K562 (cell line): Measurements from ENCODE around the gene MND1. TPM values are rescaled to one million over a fixed set of nuclear protein-coding genes. Genes with fewer than 3 reads are reported as not detected.

ENCODE experiments used
- ATAC-seq: fragments of 200-7000 bp; cut with Tn5 transposase; 3 replicates; pipeline ENCODE4 v1.9.1; 2020; ENCODE audit warnings: moderate library complexity
- BruUV-seq: library from RNA; stranded (reverse); fragments of 400-500 nt; replicated peaks from 2 replicates; lab custom pipeline; 2021; lab: Mats Ljungman, UMichigan
- CTCF ChIA-PET: fragments of 300-600 bp; formaldehyde crosslinking; extraction: SDS; loops from one replicate; lab custom pipeline; 2021; ENCODE audit warnings: low intra/inter-chr PET ratio; lab: Yijun Ruan, JAX
- POLR2A ChIA-PET: fragments of 300-600, 350-650 bp; sonication (Branson Sonifier 250); formaldehyde crosslinking; extraction: SDS; loops from one replicate; lab custom pipeline; 2021; ENCODE audit warnings: antibody characterized with exemption, inconsistent platforms; lab: Yijun Ruan, JAX
- DNase-seq, 4 experiments: peaks; one replicate each; pipeline versions ENCODE4 v3.0.0 to v3.0.0-alpha.2; 2011 to 2018; ENCODE audit warnings: low spot score in 3 of 4, mixed read lengths in 3 of 4; ENCODE audit errors: extremely low read depth in 1 of 4
- FAIRE-seq: peaks from 2 replicates; lab custom pipeline; 2011; peaks lifted over from hg19 to GRCh38; lab: Jason Lieb, UNC
- H2AFZ ChIP-seq: 2 replicates; pipeline ENCODE4 v1.6.0; 2011; ENCODE audit warnings: low read depth, low read length, control low read depth, inconsistent platforms
- H3K27ac ChIP-seq: fragments of 200-600 bp; 3 replicates; pipeline ENCODE4 v1.8.0; 2011; ENCODE audit warnings: low read depth, mild to moderate bottlenecking, control low read depth, inconsistent platforms, low read length, moderate library complexity, mixed read lengths; ENCODE audit errors: extremely low read depth
- H3K27me3 ChIP-seq, 2 experiments: fragments of 300-600 bp in 1 of 2; 2 replicates in 1 of 2; 3 replicates in 1 of 2; pipeline versions ENCODE4 v1.6.0 to v1.8.0; 2011; ENCODE audit warnings: inconsistent platforms in 2 of 2, low read length in 2 of 2, mild to moderate bottlenecking in 1 of 2, mixed read lengths in 1 of 2, moderate library complexity in 1 of 2; ENCODE audit not compliant: control insufficient read depth in 2 of 2, insufficient read depth in 2 of 2
- H3K36me3 ChIP-seq: fragments of 300-600 bp; 3 replicates; pipeline ENCODE4 v1.8.0; 2011; ENCODE audit warnings: mild to moderate bottlenecking, low read length, inconsistent platforms; ENCODE audit not compliant: control insufficient read depth, insufficient read depth
- H3K4me1 ChIP-seq, 2 experiments: fragments of 200-600 bp in 1 of 2; replicated peaks in 1 of 2; 2 replicates in 1 of 2; 3 replicates in 1 of 2; pipeline versions ENCODE4 v1.5.1 to v1.8.0; 2011; ENCODE audit warnings: inconsistent platforms in 2 of 2, low read length in 2 of 2, mild to moderate bottlenecking in 1 of 2, mixed read lengths in 1 of 2, moderate library complexity in 1 of 2; ENCODE audit not compliant: control insufficient read depth in 2 of 2, insufficient read depth in 2 of 2
- H3K4me2 ChIP-seq: 2 replicates; pipeline ENCODE4 v1.6.1; 2011; ENCODE audit warnings: low read length, control low read depth, inconsistent platforms, mixed read lengths; ENCODE audit not compliant: insufficient read depth
- H3K4me3 ChIP-seq: fragments of 200-600 bp; sonication (generic), shearing (Covaris generic); 2 replicates; pipeline ENCODE4 v1.5.1; 2016; ENCODE audit warnings: control low read depth, inconsistent platforms
- H3K79me2 ChIP-seq: fragments of 200-600 bp; 3 replicates; pipeline ENCODE4 v1.8.0; 2011; ENCODE audit warnings: low read length, inconsistent platforms; ENCODE audit not compliant: control insufficient read depth, insufficient read depth
- H3K9ac ChIP-seq, 2 experiments: 2 replicates each; pipeline versions ENCODE4 v1.6.0 to v1.6.1; 2011; ENCODE audit warnings: low read depth in 2 of 2, low read length in 2 of 2, control low read depth in 1 of 2, inconsistent platforms in 1 of 2, mild to moderate bottlenecking in 1 of 2, mixed read lengths in 1 of 2; ENCODE audit not compliant: insufficient read depth in 1 of 2
- H3K9me1 ChIP-seq: one replicate; pipeline ENCODE4 v1.6.0; 2011; ENCODE audit warnings: inconsistent platforms, mild to moderate bottlenecking, low read length, moderate library complexity; ENCODE audit not compliant: control insufficient read depth, insufficient read depth
- H3K9me3 ChIP-seq: replicated peaks from 2 replicates; pipeline ENCODE4 v1.5.1; 2011; ENCODE audit warnings: low read depth, low read length, inconsistent platforms; ENCODE audit not compliant: control insufficient read depth, insufficient read depth
- H4K20me1 ChIP-seq: replicated peaks from 2 replicates; pipeline ENCODE4 v1.6.1; 2011; ENCODE audit warnings: low read length, inconsistent platforms, mixed read lengths; ENCODE audit not compliant: control insufficient read depth, insufficient read depth
- GABPB2 ChIP-seq: fragments of 250-450 bp; sonication (Bioruptor Pico); conservative IDR thresholded peaks from 2 replicates; pipeline ENCODE4 v1.5.1; 2021; ENCODE audit warnings: mild to moderate bottlenecking
- SAP30 ChIP-seq: fragments of 200-600 bp; sonication (generic); IDR thresholded peaks from 2 replicates; pipeline ENCODE4 v1.6.1; 2012; ENCODE audit warnings: borderline replicate concordance, low read depth, mild to moderate bottlenecking, moderate library complexity, low read length, control low read depth, inconsistent platforms; ENCODE audit not compliant: insufficient read depth, poor library complexity, severe bottlenecking
- WGBS: fragments of 100-300 bp; shearing (Covaris generic); methylation state at CpG from one replicate; pipeline ENCODE4 v1.1.6; 2016; ENCODE audit warnings: low coverage, mixed read lengths; ENCODE audit not compliant: insufficient coverage; ENCODE audit errors: missing lambda C conversion rate; 5-methylcytosine and 5-hydroxymethylcytosine counted together
- in situ Hi-C: fragments of 300-500 bp; cut with MboI; formaldehyde crosslinking; loops from 4 replicates; pipeline ENCODE4 v1.15.0; 2018; ENCODE audit warnings: inconsistent platforms, mixed read lengths
- intact Hi-C: fragments of 100-400 bp; cut with micrococcal nuclease; formaldehyde crosslinking; loops from 2 replicates; pipeline ENCODE4 v1.14.2; 2022
- polyA plus RNA-seq, 8 experiments: library from polyadenylated mRNA; depleted of rRNA in 4 of 8; stranded (reverse) in 5 of 8; unstranded in 3 of 8; fragments of >200 nt; fragmentation: Nextera tagmentation in 2 of 8; fragmentation: Illumina TruSeq in 1 of 8; extraction: Ambion mirVana in 2 of 8; extraction: Trizol in 1 of 8; gene quantifications; 2 replicates each; pipeline versions ENCODE4 v1.2.1 to v1.2.3, GENCODE V29; 2011 to 2014; ENCODE audit warnings: inconsistent platforms in 1 of 8, missing spikeins in 1 of 8
- total RNA-seq, 7 experiments: library from RNA; depleted of rRNA in 6 of 7; stranded (reverse); fragments of >200 nt in 6 of 7; fragmentation: Illumina TruSeq in 2 of 7; extraction: Trizol in 2 of 7; gene quantifications; 2 replicates each; pipeline versions ENCODE4 v1.2.1 to v1.2.3, GENCODE V29; 2011 to 2021; ENCODE audit warnings: low replicate concordance in 1 of 7
- TF ChIP-seq, protein P1 (sequence below): fragments of 450-650 bp; IDR thresholded peaks from 2 replicates; pipeline ENCODE4 v1.6.1; 2017; ENCODE audit warnings: antibody characterized with exemption, mild to moderate bottlenecking

Gene MND1
- total and polyA plus RNA-seq, 9 of the 15 experiments (the other 6 are each of a cell fraction or from before 2014, with no cell fraction given), result 35.3 to 94.1 (median 59.9) TPM

DNA sequence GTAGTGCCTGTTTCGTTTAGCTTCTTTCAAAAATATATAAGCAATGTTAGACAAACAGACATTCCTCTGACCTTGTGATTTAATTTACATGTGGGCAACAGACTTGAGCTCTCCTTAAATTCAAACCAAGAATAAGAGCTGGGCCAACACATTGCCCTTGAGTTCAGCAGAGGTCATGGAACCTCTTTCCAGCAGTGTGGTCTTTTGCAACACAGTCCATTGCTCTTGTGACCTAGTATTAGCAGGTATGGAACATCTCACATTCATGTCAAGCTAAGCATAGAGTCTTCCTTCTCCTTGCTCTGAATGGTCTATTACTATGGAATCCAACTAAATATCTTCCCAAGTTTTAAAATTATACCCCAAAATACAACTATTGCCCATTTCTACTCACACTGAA lies 33.7 kb upstream of the MND1 start:
- TF ChIP-seq SAP30, result no peak
- TF ChIP-seq GABPB2, result no peak
- TF ChIP-seq, protein P1, sequence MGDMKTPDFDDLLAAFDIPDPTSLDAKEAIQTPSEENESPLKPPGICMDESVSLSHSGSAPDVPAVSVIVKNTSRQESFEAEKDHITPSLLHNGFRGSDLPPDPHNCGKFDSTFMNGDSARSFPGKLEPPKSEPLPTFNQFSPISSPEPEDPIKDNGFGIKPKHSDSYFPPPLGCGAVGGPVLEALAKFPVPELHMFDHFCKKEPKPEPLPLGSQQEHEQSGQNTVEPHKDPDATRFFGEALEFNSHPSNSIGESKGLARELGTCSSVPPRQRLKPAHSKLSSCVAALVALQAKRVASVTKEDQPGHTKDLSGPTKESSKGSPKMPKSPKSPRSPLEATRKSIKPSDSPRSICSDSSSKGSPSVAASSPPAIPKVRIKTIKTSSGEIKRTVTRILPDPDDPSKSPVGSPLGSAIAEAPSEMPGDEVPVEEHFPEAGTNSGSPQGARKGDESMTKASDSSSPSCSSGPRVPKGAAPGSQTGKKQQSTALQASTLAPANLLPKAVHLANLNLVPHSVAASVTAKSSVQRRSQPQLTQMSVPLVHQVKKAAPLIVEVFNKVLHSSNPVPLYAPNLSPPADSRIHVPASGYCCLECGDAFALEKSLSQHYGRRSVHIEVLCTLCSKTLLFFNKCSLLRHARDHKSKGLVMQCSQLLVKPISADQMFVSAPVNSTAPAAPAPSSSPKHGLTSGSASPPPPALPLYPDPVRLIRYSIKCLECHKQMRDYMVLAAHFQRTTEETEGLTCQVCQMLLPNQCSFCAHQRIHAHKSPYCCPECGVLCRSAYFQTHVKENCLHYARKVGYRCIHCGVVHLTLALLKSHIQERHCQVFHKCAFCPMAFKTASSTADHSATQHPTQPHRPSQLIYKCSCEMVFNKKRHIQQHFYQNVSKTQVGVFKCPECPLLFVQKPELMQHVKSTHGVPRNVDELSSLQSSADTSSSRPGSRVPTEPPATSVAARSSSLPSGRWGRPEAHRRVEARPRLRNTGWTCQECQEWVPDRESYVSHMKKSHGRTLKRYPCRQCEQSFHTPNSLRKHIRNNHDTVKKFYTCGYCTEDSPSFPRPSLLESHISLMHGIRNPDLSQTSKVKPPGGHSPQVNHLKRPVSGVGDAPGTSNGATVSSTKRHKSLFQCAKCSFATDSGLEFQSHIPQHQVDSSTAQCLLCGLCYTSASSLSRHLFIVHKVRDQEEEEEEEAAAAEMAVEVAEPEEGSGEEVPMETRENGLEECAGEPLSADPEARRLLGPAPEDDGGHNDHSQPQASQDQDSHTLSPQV, result no peak
- Histone ChIP-seq H3K9me1 (no peaks in the 10 kb centered on the region), H3K4me3 (no peak overlapping the region), H3K4me1 (no peaks in the 10 kb centered on the region), H4K20me1 (no peaks in the 10 kb centered on the region), H3K27ac (no peak overlapping the region), H3K4me2 (no peak overlapping the region), H3K9ac (no peak overlapping the region), H3K27me3 (peaks cover 3 to 4% of the 10 kb centered on the region in 2 experiments; a peak in 4 of 5 replicates), H3K9me3 (no peaks in the 10 kb centered on the region), H3K79me2 (no peaks in the 10 kb centered on the region), H2AFZ (no peak overlapping the region), H3K36me3 (no peaks in the 10 kb centered on the region)
- CTCF ChIA-PET, result no interaction called here
- no peak for ATAC-seq
- no peak for DNase-seq
- FAIRE-seq, result no peak
- intact Hi-C loops (no loop called here), in situ Hi-C loops (loop anchor here (25.0 kb wide), 1 partner anchor 473 kb away; no protein-coding TSS in a partner anchor)
- WGBS, result 0% methylated on average over 1 of the region's 1 CpG
- no TSS peak for BruUV-seq
- POLR2A ChIA-PET, result interaction anchor here (1.7 kb wide), 1 partner anchor 10 kb away, joined by 5 read pairs; no protein-coding TSS in a partner anchor
